Dedifferentiated amniotic fluid mesenchymal stem cell (primary cell): Measurements from ENCODE around the gene SMG9.

Source experiments
- DNase-seq: peaks from one replicate; pipeline ENCODE4 v3.0.0-alpha.2; 2016; ENCODE audit errors: extremely low spot score

SMG9 gene

GRCh38 chr19:43724896-43725295 lies 29.9 kb downstream of the SMG9 start:
- DNase-seq: no peak

GRCh38 chr19:43723588-43723987 lies 31.2 kb downstream of the SMG9 start:
- DNase-seq: no peak

- no peak for DNase-seq
Measured at GRCh38 chr19:43721469-43722048, 33.2 kb downstream of the SMG9 start.

- no peak for DNase-seq
Measured at GRCh38 chr19:43720936-43721335, 33.8 kb downstream of the SMG9 start.

DNA sequence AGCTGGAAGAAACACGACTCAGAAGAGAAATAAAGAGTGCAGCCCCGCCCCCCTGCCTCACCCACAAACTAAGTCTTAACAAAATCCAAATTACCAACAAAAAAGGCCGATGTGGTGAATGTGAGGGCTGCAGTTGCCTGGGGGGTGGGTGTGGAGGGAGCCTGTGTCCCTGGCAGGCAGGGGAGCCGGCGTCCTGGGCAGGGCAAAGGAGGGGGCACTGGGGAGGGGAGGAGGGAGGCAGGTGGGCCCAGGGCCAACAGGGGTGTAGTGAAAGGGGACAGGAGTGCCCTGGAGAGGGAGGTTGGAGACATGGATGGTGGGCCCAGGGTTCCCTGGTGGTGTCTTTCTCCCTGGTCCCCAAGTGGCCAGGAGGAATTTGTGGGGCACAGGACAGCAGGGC lies 34.8 kb downstream of the SMG9 start:
- DNase-seq: no peak

DNA sequence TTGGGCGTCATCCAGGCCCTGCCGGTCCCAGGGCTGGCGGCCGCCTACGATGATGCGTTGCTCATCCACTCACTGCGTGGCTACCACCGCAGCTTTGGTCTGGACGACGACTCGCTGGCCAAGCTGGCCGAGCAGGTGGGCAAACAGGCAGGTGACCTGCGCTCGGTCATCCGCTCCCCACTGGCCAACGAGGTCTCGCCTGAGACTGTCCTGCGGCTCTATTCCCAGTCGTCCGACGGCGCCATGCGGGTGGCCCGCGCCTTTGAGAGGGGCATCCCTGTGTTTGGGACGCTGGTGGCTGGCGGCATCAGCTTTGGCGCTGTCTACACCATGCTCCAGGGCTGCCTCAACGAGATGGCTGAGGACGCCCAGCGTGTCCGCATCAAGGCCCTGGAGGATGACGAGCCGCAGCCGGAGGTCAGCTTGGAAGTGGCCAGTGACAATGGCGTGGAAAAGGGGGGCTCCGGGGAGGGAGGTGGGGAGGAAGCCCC lies 35.3 kb downstream of the SMG9 start:
- no peak for DNase-seq

DNA sequence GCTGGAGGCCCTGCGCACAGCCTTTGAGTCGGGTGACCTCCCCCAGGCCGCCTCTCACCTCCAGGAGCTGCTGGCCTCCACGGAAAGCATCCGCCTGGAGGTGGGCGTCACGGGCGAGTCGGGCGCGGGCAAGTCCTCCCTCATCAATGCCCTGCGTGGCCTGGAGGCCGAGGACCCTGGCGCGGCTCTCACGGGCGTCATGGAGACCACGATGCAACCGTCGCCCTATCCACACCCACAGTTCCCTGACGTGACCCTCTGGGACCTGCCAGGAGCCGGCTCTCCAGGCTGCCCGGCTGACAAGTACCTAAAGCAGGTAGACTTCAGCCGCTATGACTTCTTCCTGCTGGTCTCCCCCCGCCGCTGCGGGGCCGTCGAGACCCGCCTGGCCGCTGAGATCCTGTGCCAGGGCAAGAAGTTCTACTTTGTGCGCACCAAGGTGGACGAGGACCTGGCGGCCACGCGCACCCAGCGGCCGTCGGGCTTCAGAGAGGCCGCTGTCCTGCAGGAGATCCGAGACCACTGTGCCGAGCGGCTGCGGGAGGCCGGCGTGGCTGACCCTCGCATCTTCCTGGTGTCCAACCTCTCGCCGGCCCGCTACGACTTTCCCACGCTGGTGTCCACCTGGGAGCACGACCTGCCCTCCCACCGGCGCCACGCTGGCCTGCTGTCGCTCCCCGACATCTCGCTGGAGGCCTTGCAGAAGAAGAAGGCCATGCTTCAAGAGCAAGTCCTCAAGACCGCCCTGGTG lies 36.0 kb downstream of the SMG9 start:
- DNase-seq: no peak

- DNase-seq: no peak
Measured at GRCh38 chr19:43715776-43716175, 39.0 kb downstream of the SMG9 start, which contains the start of gene IRGC. Gene IRGC, plus strand, starts transcription at chr19:43716076. Its CDS starts 2,483 bp downstream, at chr19:43718559.

DNA sequence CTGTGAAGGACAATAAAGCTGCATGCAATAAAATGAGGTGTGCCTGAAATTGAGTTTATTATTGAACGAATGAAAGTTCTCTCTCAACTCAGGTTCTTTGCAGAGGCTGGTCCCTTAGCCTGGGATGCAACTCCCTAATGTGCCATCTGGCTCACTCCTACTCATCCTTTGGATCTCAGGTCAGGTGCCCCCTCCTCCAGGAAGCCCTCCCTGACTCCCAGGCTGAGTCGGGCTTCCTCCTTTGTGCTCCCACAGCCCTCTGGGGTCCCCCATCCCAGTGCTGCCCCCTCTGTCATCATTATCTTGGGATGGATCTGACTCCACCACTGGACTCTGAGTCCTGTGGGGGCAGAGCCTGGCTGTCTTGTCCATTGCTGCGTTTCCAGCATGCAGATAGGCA lies 41.6 kb downstream of the SMG9 start:
- no peak for DNase-seq

DNA sequence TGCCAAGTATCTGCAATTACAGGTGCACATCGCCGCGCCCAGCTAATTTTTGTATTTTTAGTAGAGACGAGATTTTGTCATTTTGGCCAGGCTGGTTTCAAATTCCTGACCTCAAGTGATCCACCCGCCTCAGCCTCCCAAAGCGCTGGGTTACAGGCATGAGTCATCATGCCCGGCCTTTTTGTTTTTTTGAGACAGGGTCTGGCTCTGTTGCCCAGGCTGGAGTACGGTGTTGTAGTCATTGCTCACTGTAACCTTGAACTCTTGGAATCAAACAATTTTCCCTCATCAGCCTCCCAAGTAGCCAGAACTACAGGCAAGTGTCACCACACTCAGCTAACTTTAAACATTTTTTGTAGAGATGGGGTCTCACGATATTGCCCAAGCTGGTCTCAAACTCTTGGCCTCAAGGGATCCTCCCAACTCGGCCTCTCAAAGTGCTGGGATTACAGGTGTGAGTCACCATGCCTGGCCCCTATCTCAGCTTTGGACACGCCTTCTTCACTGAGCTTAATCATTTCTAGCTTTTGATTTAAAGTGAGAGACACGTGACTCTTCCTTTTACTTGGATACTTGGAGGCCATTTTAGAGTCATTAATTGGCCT lies 42.9 kb downstream of the SMG9 start:
- DNase-seq: no peak

DNA sequence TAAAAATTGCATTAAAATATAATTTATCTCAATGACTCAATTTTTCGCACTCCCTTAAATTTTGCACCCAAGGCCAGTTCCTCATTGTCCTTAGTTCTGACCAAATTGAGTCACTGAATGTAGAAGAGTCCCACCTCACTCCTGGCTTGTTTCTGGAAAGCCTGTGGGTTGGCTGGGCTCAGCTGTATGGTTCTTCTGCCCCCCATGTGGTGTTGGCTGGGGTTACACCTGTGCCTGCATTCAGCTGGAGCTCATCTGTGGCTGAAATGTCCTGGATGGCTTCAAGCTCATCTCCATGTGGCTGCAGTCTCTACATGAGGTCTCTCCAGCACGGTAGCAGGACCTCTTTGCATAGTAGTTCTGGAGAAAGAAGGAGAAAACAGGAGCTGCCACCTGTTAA lies 46.0 kb downstream of the SMG9 start:
- DNase-seq: no peak

GRCh38 chr19:43707158-43707712 lies 47.5 kb downstream of the SMG9 start:
- DNase-seq: no peak

GRCh38 chr19:43705729-43706128 lies 49.0 kb downstream of the SMG9 start:
- DNase-seq: no peak

GRCh38 chr19:43704002-43704705 lies 50.6 kb downstream of the SMG9 start:
- no peak for DNase-seq

GRCh38 chr19:43700395-43701000 lies 54.3 kb downstream of the SMG9 start:
- peak; percentile 75 for DNase-seq

DNA sequence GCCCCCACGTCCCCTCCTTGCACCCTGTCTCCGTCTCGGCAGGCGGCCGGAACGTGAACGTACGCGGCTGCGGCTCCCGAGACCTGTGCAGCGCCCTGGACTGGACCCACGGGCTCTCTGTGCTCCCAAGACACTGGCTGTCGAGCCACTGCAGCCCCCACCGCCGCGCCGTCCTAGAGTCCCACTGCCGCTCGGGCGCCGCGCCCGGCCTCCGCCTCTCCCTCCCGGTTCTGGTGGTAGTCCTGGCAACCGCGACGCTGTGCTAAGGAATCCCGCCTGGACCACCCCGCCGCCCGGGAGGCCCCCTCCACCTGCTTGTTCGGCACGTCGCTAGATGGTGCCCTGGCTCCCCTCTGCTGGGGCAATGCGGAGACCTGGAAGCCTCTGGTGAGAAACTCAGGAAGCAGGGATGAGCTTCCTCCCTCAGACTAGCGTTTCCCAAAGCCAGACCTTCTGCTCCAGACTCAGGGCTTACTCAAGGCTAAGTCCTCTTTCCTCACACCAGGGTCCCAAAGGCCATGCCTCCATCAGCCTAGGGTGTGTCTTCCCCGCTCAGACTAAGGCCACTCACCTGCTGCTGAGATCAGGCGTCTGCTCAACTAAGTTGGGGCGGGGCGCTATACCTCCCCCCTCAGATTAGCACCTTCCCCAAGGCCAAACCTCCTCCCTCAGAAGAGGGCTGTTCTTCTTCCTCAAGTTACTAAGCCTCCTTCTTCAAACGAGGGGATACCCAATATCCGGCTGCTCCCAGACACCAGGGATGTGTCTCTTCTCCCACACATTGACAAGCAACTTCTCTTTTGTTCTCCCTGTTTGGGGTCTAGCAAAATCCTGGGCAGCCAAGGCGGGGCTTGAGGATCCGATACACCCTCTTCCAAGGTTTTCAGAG lies 55.0 kb downstream of the SMG9 start:
- DNase-seq: no peak

- no peak for DNase-seq
Measured at GRCh38 chr19:43697295-43697694, 57.5 kb downstream of the SMG9 start.

GRCh38 chr19:43695985-43696704 lies 58.6 kb downstream of the SMG9 start:
- no peak for DNase-seq

- DNase-seq: no peak
Measured at GRCh38 chr19:43694553-43694952, 60.2 kb downstream of the SMG9 start.

- DNase-seq: no peak
Measured at GRCh38 chr19:43692877-43693276, 61.9 kb downstream of the SMG9 start.
